Measurements from ENCODE around the gene FRY.
"Not testable (repeated sequence)": the region's sequence is repeated elsewhere in the genome, so short reads cannot be mapped to it uniquely, and the experiment has no call there.

Gene FRY

GRCh38 chr13:32031025-32031814 is at the start of gene FRY:
Gene FRY (plus strand): TSS chr13:32031774. CDS start chr13:32031796, 22 bp downstream.
- DNase-seq, result peak; percentile 48

DNA sequence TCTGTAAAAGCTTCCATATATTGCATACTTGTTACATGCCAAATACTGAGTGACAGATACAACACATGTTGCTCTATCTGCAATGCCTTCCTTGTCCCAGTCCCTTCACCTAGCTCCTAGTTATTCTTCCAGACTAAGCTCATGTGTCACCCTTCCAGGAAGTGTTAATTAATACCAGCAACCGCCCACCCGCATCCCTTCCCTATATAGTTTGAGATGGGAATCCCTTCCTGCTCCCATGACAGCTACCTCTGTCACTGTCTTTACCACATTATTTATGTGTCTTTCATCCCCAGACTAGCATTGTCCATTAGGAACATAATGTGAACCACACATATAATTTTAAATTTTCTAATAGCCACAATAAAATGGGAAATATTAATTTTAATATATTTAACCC is 49.5 kb upstream of the FRY start:
- no peak for DNase-seq

- DNase-seq, result no peak
Observed at GRCh38 chr13:31982540-31982939, 49.0 kb upstream of the FRY start.

DNA sequence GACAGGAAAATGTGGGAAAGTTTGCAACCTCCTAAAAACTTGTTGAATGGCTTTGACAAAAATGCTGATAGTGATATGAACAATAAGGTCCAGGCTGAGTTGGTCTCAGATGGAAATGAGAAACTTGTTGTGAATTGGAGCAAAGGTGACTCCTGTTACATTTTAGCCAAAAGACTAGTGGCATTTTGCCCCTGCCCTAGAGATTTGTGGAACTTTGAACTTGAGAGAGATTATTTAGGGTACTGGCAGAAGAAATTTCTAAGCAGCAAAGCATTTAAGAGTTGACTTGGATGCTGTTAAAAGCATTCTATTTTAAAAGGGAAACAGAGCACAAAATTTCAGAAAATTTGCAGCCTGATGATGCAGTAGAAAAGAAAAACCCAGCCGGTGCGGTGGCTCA is 47.9 kb upstream of the FRY start:
- not testable (repeated sequence) for DNase-seq

DNA sequence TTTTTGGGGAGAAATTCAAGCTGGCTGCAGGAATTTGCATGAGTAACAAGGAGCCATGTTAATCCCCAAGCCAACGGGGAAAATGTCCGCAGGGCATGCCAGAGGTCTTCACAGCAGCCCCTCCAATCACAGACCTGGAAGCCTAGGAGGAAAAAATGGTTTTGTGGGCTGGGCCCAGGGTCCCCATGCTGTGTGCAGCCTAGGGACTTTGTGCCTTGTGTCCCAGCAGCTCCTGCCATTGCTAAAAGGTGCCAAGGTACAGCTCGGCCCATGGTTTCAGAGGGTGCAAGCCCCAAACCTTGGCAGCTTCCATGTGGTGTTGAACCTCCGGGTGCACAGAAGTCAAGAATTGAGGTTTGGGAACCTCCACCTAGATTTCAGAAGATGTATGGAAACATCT is 47.2 kb upstream of the FRY start:
- DNase-seq, result not testable (repeated sequence)

DNA sequence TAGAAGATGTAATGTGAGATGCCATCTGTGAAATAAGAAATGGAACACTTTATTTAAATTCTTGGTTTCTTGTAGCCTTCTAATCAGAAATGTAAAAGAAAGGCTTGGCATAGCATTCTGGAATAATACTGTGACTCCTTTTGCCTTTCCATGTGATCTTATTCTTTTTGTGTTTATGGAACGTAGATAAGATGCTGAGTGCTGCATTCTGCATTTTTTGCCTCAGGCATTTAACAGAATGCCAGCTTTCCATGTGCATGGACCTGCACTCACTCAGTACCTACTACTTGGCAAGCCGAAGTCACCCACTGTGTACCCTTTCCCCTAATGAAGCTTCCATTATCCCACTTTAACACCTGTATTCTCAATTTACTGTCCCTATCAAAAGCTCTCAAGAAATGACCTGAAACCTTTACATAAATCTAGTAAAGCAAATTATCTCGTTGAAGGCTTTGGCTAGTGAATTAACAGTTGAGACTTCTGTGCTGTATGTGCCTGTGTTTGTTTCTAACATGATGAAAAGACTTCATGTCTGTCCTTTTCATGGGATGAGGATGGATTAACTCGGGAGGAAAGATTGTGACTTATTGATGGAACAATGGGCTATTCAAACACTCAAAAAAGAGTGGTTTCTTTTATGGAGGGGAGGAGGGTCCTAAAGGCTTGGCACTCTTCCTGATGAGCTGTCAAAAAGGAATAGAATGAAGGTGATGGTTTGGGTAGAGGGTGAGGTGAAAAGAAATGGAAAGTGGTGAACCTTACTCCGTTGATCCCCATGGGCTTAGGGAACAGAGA is 44.7 kb upstream of the FRY start:
- DNase-seq, result no peak

GRCh38 chr13:31987535-31988170 is 43.9 kb upstream of the FRY start:
- no peak for DNase-seq

DNA sequence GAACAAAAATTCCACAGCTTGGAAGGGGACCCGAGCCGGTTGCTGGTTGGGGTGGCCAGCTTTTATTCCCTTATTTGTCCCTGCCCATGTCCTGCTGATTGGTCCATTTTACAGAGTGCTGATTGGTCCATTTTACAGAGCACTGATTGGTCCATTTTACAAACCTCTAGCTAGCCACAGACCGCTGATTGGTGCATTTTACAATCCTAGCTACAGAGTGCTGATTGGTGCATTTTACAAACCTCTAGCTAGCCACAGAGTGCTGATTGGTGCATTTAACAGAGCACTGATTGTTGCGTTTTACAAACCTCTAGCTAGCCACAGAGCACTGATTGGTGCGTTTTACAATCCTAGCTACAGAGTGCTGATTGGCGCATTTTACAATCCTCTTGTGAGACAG is 37.2 kb upstream of the FRY start:
- DNase-seq, result not testable (repeated sequence)

GRCh38 chr13:31996601-31997000 is 35.0 kb upstream of the FRY start:
- DNase-seq, result no peak

DNA sequence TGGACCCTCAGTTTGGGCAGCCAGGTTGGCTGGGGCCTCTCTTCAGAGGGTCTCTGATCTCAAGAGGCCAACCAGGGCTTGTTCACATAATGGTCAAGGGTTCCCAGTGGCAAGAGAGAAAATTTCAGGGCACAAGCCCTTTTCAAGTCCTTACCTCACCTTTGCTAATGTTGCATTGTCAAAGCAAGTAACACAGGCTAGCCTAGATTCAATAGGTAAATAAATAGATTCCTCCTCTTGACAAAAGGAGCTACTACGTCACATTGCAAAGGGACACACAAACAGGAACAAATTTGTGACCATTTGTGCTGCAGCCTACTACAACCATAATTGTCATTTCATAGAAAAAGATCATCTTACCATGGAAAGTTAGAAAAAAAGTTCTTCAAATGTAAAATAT is 33.9 kb upstream of the FRY start:
- DNase-seq, result no peak

- no peak for DNase-seq
Observed at GRCh38 chr13:31998131-31998530, 33.4 kb upstream of the FRY start.

- DNase-seq, result not testable (repeated sequence)
Observed at GRCh38 chr13:32000754-32001153, 30.8 kb upstream of the FRY start.

DNA sequence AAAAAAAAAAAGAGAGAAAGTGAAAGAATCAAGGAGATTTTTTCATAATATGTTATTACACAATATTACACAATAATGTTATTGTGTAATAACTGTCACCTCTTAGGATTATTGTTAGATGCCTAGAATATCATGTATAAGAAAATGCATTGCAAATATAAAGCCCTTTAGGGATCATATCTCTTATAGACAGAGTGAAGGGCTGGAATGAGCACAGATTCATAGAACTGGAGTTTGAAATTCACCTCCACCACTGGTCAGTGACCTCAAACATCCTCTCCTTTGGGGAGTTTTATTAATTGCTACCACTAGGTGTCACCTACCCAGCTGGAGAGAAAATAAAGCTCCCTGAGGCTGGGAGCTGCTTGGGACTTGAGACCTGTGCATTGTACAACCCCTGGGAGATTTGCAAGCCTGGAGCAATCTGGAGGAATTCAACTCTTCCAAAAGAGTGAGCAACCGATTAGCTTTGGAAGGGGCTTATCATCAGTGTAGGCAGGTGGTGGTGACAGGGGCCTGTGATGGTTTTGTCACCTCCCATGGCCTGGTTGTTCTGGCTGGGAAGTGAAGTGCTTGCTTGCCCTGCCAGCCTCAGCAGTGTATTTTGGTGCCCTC is 30.3 kb upstream of the FRY start:
- DNase-seq, result peak; percentile 50

DNA sequence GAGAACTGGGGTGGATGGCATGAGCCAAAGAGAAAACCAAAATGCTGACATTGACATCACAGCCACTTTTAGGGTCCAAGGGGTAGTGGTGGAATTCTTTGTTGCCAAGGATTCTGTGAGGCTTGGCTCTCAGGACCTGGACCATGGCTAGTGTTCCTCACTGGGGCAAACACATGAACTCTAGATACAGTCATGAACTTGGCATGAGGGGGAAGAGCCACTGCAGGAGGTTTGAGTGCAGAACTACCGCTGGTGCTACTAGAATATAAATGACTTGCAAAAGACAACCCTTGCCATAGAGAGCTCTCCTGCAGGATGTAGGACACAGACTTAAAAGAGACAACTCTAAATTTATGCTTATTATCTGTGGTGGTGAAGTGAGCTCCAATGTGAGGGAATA is 29.8 kb upstream of the FRY start:
- no peak for DNase-seq

GRCh38 chr13:32002873-32003272 is 28.7 kb upstream of the FRY start:
- DNase-seq, result no peak

- DNase-seq, result no peak
Observed at GRCh38 chr13:32007494-32007893, 24.1 kb upstream of the FRY start.

GRCh38 chr13:32008518-32009175 is 22.9 kb upstream of the FRY start:
- no peak for DNase-seq

- no peak for DNase-seq
Observed at GRCh38 chr13:32009362-32009761, 22.2 kb upstream of the FRY start.

DNA sequence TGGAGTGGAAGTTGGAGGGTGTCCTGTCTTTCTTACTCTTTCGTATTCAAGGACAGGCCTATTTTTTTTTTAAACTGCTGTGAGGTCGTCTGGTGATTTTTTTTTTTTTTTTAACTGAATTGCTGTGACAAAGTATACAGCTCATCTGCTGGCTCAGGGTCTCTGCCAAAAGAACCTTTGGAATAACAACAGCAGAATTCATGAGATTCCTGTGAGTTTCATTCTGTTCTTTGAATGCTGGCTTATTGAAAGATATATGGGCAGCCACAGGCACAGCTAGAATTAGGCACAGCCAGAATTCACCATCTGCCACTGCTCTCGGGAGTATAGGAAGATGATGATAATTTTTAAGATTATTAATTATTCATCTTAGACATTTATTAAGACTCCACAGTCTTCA is 21.4 kb upstream of the FRY start:
- no peak for DNase-seq

- no peak for DNase-seq
Observed at GRCh38 chr13:32011971-32012370, 19.6 kb upstream of the FRY start.

GRCh38 chr13:32013181-32013580 is 18.4 kb upstream of the FRY start:
- DNase-seq, result no peak

DNA sequence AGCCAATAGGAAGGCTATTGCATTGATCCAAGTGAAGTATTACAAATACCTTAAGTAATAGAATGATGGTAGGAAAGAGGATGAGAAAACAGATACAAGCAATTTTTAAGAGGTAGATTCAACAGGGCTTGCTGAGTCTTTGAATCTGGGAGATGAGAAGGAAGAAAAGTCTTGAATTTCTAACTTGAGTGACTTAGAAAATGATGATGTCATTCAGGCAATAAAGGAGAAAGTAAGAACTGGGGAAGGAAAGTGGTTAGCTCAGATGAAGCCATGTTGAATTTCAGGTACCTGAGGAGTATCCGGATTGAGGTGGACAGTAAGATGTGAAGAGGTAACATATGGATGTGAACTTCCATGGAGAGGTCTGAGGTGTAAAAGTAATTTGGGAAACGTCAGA is 15.5 kb upstream of the FRY start:
- no peak for DNase-seq

- no peak for DNase-seq
Observed at GRCh38 chr13:32016631-32017030, 14.9 kb upstream of the FRY start.
